ENCODE measurements around the gene CT47A7. TPM values are rescaled to one million over a fixed set of nuclear protein-coding genes. Genes with fewer than 3 reads are reported as not detected.
"Not testable (repeated sequence)": the region's sequence is repeated elsewhere in the genome, so short reads cannot be mapped to it uniquely, and the experiment has no call there.

The CT47A7 gene
- total RNA-seq, result not detected

GRCh38 chrX:120956500-120956899 lies at the start of gene CT47A7:
CT47A7 (minus strand) TSS chrX:120956600; CDS start chrX:120956345, 255 bp downstream.
- DNase-seq, result not testable (repeated sequence)

- DNase-seq, result no peak
These were observed 44.2 kb upstream of the CT47A7 start for GRCh38 chrX:121000589-121000988.

GRCh38 chrX:120999413-120999812 lies 43.0 kb upstream of the CT47A7 start:
- no peak for DNase-seq

GRCh38 chrX:120985660-120986059 lies 29.3 kb upstream of the CT47A7 start, which contains the start of gene CT47A1:
CT47A1 (minus strand) TSS chrX:120985760; CDS start chrX:120985529, 231 bp downstream.
- not testable (repeated sequence) for DNase-seq

Small RNA genes within 50 kb of the gene (small RNA-seq; reads per million reads assigned to genes)
- gene AL670379.1 (ENCODE audit: low replicate concordance), result not detected
- gene AL670379.10 (ENCODE audit: low replicate concordance), result not detected
- not detected for gene AL670379.11 (ENCODE audit: low replicate concordance)
- gene AL670379.12 (ENCODE audit: low replicate concordance), result not detected
- not detected for gene AL670379.2 (ENCODE audit: low replicate concordance)
- not detected for gene AL670379.3 (ENCODE audit: low replicate concordance)
- not detected for gene AL670379.4 (ENCODE audit: low replicate concordance)
- not detected for gene AL670379.5 (ENCODE audit: low replicate concordance)
- gene AL670379.6 (ENCODE audit: low replicate concordance), result not detected
- not detected for gene AL670379.7 (ENCODE audit: low replicate concordance)
- gene AL670379.8 (ENCODE audit: low replicate concordance), result not detected
- gene AL670379.9 (ENCODE audit: low replicate concordance), result not detected

Other genes starting within 250 kb of the CT47A7 start
- not detected for gene CT47B1, start 80.7 kb downstream of the CT47A7 start, total RNA-seq
- gene CT47A11, start 19.4 kb downstream of the CT47A7 start, total RNA-seq, result not detected
- gene CT47A10, start 14.6 kb downstream of the CT47A7 start, total RNA-seq, result not detected
- gene CT47A9, start 9.7 kb downstream of the CT47A7 start, total RNA-seq, result not detected
- not detected for gene CT47A8, start 4.9 kb downstream of the CT47A7 start, total RNA-seq
- gene CT47A6, start 4.9 kb upstream of the CT47A7 start, total RNA-seq, result not detected
- not detected for gene CT47A5, start 9.7 kb upstream of the CT47A7 start, total RNA-seq
- gene CT47A4, start 14.6 kb upstream of the CT47A7 start, total RNA-seq, result not detected
- gene CT47A3, start 19.5 kb upstream of the CT47A7 start, total RNA-seq, result not detected
- gene CT47A2, start 24.3 kb upstream of the CT47A7 start, total RNA-seq, result not detected
- not detected for gene CT47A1, start 29.2 kb upstream of the CT47A7 start, total RNA-seq
- gene GLUD2, start 91.0 kb upstream of the CT47A7 start, total RNA-seq, result 3.3 TPM